ENCODE results near the gene FRMPD1.
A peak's percentile ranks its signal among the peaks of the same experiment; 100 is the strongest.
"Not testable (repeated sequence)": the region's sequence is repeated elsewhere in the genome, so short reads cannot be mapped to it uniquely, and the experiment has no call there.

FRMPD1 gene, protein sequence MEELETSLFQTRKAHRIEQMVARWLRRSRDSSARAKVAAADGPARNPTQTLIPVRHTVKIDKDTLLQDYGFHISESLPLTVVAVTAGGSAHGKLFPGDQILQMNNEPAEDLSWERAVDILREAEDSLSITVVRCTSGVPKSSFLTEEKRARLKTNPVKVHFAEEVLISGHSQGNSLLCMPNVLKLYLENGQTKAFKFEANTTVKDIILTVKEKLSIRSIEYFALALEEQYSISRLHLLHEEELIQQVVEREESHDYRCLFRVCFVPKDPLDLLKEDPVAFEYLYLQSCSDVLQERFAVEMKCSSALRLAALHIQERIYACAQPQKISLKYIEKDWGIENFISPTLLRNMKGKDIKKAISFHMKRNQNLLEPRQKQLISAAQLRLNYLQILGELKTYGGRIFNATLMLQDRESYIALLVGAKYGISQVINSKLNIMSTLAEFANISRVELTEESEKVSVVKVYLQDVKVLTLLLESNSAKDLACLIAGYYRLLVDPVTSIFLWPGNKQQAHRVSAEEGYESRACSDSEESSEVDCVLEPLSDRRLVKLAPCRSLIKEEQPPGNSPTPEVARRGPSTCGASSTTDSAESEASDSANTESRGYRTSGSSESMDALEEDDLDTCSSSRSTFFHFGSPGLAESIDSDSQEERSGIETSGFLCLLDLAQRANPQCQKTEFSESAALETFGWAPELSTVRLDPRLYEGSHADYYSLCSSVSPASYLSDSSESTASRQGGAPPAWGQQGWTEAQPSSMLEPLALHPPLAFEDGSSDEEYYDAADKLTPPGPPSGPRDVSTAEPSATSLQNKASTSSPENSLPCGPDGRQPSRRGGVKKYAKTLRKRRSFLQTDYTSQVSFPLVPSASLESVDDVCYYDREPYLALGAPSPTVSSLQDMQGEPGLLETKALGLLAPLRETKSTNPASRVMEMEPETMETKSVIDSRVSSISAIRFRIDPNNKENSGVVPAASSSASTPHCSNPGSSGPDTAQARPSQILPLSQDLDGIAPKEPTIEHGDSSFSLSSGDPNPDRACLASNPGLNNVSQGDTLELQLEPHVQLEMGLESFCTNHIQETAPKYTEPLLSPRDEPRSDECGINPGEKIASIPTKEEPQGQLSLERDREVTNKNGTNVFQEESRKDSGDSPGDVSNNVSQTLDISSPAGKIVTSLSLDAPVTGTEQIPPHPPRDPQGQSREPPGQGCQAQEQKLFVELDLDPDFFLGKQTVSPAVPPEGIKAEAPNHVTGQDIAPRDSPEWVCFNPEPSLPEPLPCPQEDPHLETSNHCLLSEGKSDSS (N-terminal part only)

GRCh38 chr9:37650873-37651768 lies at the start of gene FRMPD1:
TSS of gene FRMPD1 (plus strand) at chr9:37650954. CDS start at chr9:37692642, 41,688 bp downstream.
- peaks cover 12% of the 10 kb centered on the region for H3K4me1 Mint-ChIP-seq
- H3K36me3 Mint-ChIP-seq: no peaks in the 10 kb centered on the region
- peak; percentile 90 for ATAC-seq
- no peaks in the 10 kb centered on the region for H3K9me3 Mint-ChIP-seq
- no peak within 1 kb of the TSS for H3K27ac Mint-ChIP-seq
- peak within 1 kb of the TSS; percentile 73 for H3K4me3 Mint-ChIP-seq
- peaks cover 84% of the 10 kb centered on the region for H3K27me3 Mint-ChIP-seq

- not testable (repeated sequence) for H3K9me3 Mint-ChIP-seq, H3K36me3 Mint-ChIP-seq, H3K4me1 Mint-ChIP-seq, ATAC-seq, H3K27ac Mint-ChIP-seq, H3K4me3 Mint-ChIP-seq
- peaks cover 16% of the 10 kb centered on the region for H3K27me3 Mint-ChIP-seq
Measured at GRCh38 chr9:37602061-37602460, 48.7 kb upstream of the FRMPD1 start.

GRCh38 chr9:37602817-37603216 lies 47.9 kb upstream of the FRMPD1 start:
- Mint-ChIP-seq H3K4me1 (no peaks in the 10 kb centered on the region), H3K4me3 (no peak overlapping the region), H3K36me3 (no peaks in the 10 kb centered on the region), H3K27ac (no peak overlapping the region), H3K27me3 (peaks cover 16% of the 10 kb centered on the region), H3K9me3 (no peaks in the 10 kb centered on the region)
- ATAC-seq: no peak

- H3K36me3 Mint-ChIP-seq: no peaks in the 10 kb centered on the region
- H3K27ac Mint-ChIP-seq: no peak overlapping the region
- H3K9me3 Mint-ChIP-seq: no peaks in the 10 kb centered on the region
- no peak for ATAC-seq
- H3K27me3 Mint-ChIP-seq: peaks cover 19% of the 10 kb centered on the region
- H3K4me1 Mint-ChIP-seq: no peaks in the 10 kb centered on the region
- H3K4me3 Mint-ChIP-seq: no peak overlapping the region
Measured at GRCh38 chr9:37604296-37604695, 46.5 kb upstream of the FRMPD1 start.

DNA sequence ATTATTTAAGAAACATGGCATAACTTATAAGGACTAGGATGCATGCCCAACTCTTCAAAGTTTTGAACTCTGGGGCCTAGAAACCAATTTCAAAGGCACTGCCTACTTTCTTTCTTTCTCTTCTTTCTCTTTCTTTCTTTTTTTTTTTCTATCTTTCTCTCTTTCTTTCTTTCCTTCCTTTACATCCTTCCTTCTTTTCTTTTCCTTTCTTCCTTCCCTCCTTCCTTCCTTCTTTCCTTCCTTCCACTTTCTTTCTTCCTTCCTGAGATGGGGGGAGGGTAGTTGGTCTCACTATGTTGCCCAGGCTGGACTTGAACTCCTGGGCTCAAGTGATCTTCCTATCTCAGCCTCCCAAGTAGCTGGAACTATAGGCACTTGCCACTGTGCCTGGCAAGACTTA lies 42.5 kb upstream of the FRMPD1 start:
- Mint-ChIP-seq H3K4me1 (no peaks in the 10 kb centered on the region), H3K27ac (no peak overlapping the region), H3K4me3 (no peak overlapping the region), H3K36me3 (no peaks in the 10 kb centered on the region), H3K27me3 (peaks cover 18% of the 10 kb centered on the region), H3K9me3 (no peaks in the 10 kb centered on the region)
- ATAC-seq: no peak

DNA sequence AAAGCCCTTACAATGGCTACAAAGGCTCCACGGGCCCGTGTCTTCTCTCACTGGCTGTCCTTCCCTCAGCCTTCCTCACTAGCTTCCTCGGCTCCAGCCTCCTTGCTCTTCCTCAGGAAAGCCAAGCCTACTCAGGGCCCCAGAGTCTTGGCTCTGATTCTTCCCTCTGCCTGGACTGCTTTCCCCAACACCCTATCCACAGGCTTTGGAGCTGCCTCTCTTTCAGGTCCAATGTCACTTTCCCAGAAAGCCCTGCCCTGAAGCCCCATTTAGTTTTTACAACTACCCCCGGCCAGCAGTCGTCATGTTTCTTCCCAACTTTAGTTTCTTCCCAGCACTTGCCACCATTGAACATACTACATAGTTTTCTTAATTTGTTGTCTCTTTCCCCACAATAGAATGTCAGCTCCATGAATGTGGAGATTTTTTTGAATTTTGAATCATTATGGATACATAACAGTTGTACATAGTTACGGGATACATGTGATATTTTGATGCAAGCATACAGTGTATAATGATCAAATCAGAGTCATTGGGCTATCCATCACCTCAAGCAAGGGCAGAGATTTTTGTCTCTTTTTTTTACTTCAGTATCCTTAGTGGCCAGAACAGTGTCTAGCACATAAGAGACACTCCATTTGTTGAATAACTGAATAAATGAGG lies 40.9 kb upstream of the FRMPD1 start:
- Mint-ChIP-seq H3K36me3 (no peaks in the 10 kb centered on the region), H3K9me3 (no peaks in the 10 kb centered on the region), H3K27me3 (peaks cover 13% of the 10 kb centered on the region), H3K4me3 (no peak overlapping the region), H3K4me1 (no peaks in the 10 kb centered on the region), H3K27ac (no peak overlapping the region)
- no peak for ATAC-seq

DNA sequence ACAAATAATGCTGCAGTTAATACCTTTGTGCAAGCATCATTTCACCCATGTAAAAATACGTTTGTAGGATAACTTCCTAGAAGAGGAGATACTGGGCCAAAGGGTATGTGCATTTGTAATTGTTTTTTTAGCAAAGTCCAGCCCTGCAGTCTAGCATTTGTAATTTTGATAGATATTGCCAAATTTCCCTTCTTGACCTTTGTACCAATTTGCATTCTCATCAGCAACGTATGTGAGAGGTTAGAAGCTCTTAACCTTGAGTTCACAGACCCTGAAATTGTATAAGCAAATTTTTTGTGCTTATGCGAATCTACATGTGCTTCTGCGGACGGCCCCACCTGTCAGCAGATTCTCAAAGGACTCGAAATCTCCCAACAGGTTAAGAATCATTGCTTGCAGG lies 39.7 kb upstream of the FRMPD1 start:
- no peak for ATAC-seq
- peaks cover 13% of the 10 kb centered on the region for H3K27me3 Mint-ChIP-seq
- no peaks in the 10 kb centered on the region for H3K4me1 Mint-ChIP-seq
- H3K36me3 Mint-ChIP-seq: no peaks in the 10 kb centered on the region
- no peaks in the 10 kb centered on the region for H3K9me3 Mint-ChIP-seq
- H3K27ac Mint-ChIP-seq: no peak overlapping the region
- H3K4me3 Mint-ChIP-seq: no peak overlapping the region

- H3K27ac Mint-ChIP-seq: no peak overlapping the region
- no peaks in the 10 kb centered on the region for H3K9me3 Mint-ChIP-seq
- H3K36me3 Mint-ChIP-seq: no peaks in the 10 kb centered on the region
- no peak for ATAC-seq
- no peaks in the 10 kb centered on the region for H3K4me1 Mint-ChIP-seq
- no peak overlapping the region for H3K4me3 Mint-ChIP-seq
- H3K27me3 Mint-ChIP-seq: peaks cover 13% of the 10 kb centered on the region
Measured at GRCh38 chr9:37611961-37612360, 38.8 kb upstream of the FRMPD1 start.

DNA sequence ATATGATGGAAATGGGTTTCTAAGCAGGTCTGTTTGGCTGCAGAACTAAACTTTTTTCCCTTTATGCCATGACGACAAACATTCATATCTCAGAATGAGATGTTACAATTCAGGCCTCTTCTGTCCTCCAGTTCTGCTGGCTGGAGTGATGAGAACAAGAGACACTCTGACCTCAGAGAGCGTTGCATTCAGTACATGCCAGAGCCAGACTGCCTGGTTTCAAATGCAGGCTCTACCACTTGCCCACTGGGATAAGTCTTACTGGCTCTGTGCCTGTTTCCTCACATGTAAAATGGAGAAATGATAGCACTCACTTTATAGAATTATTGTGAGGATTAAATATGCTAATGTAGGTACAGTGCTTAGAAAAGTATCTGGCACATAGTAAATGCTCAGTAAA lies 33.6 kb upstream of the FRMPD1 start:
- Mint-ChIP-seq H3K9me3 (no peaks in the 10 kb centered on the region), H3K36me3 (no peaks in the 10 kb centered on the region), H3K4me1 (no peaks in the 10 kb centered on the region), H3K27me3 (peaks cover 8% of the 10 kb centered on the region), H3K27ac (no peak overlapping the region), H3K4me3 (no peak overlapping the region)
- ATAC-seq: no peak

GRCh38 chr9:37617832-37618231 lies 32.9 kb upstream of the FRMPD1 start:
- Mint-ChIP-seq H3K4me1 (no peaks in the 10 kb centered on the region), H3K4me3 (no peak overlapping the region), H3K36me3 (no peaks in the 10 kb centered on the region), H3K9me3 (no peaks in the 10 kb centered on the region), H3K27ac (no peak overlapping the region), H3K27me3 (peaks cover 8% of the 10 kb centered on the region)
- ATAC-seq: no peak

DNA sequence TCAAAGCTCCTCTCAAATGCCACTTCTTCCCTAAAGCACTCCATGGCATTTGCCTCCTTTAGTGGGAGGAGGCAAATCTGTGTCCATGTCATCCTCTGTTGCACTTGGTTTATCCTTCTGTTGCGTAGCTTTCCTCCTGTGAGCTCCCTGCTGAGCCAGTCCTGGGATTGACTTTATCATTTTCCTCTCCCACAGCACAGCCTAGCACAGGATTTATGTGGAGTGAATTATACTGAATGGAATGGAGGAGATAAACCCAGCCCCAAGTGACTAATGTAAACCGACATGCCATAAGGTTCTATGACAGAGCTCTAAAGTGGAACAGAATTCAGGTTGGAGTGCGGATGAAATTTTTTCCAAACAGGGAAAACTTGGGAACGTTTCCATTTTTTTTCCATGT lies 31.9 kb upstream of the FRMPD1 start:
- ATAC-seq: no peak
- Mint-ChIP-seq H3K36me3 (no peaks in the 10 kb centered on the region), H3K9me3 (no peaks in the 10 kb centered on the region), H3K4me1 (no peaks in the 10 kb centered on the region), H3K27me3 (peaks cover 8% of the 10 kb centered on the region), H3K27ac (no peak overlapping the region), H3K4me3 (no peak overlapping the region)

DNA sequence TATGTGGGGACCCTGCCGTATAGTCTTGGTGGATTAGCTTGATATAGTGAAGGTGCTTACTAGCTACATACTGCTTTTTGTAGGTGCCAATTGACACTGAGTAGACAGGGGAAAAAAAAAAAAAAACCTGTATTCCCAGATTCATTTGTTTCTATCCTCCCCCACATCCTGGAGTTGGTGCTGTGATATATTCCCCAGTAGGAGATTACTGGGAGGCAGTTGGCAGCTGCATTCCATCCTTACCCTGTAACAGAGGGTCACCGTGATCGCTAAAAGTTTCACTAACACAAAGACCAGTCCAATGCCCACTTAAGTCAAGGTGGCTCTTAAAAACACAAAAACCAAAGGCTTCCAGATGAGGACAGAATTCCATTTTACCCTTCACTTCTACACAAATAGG lies 30.9 kb upstream of the FRMPD1 start:
- Mint-ChIP-seq H3K27me3 (peaks cover 8% of the 10 kb centered on the region), H3K4me3 (no peak overlapping the region), H3K9me3 (no peaks in the 10 kb centered on the region), H3K36me3 (no peaks in the 10 kb centered on the region), H3K27ac (no peak overlapping the region), H3K4me1 (no peaks in the 10 kb centered on the region)
- ATAC-seq: no peak

DNA sequence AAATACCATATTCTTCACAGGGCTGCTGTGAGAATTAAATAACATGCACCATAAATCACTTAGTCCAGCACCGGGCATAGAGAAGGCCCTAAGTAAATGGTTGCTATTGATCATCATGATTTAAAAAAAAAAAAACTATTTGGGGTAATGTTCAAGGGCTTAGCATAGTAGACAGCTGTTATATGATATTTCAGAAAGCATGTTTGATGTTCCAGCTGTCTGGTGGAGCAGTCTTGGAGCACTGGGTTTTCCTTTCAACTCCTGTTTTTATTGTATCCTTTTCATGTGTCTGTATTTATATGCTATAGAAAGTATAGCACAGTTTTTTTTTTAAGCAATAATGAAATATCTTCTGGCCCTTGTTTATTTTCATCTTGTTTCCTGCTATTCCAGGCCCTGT lies 30.4 kb upstream of the FRMPD1 start:
- no peak overlapping the region for H3K27ac Mint-ChIP-seq
- no peaks in the 10 kb centered on the region for H3K36me3 Mint-ChIP-seq
- H3K27me3 Mint-ChIP-seq: peaks cover 8% of the 10 kb centered on the region
- H3K4me3 Mint-ChIP-seq: no peak overlapping the region
- no peaks in the 10 kb centered on the region for H3K9me3 Mint-ChIP-seq
- ATAC-seq: no peak
- no peaks in the 10 kb centered on the region for H3K4me1 Mint-ChIP-seq
